Right lobe of liver (tissue), 4 donors: ENCODE results near the gene GATM.

ENCODE experiments used
- CTCF ChIP-seq, 4 donors: fragments of 200-600 bp in 3 of 4; fragments of 450-650 bp in 1 of 4; IDR thresholded peaks; one replicate each; pipeline versions ENCODE4 v1.5.1 to v1.8.0; 2016 to 2022; ENCODE audit warnings: antibody characterized with exemption in 4 of 4, mild to moderate bottlenecking in 2 of 4
- POLR2A ChIP-seq: fragments of 450-650 bp; IDR thresholded peaks from one replicate; pipeline ENCODE4 v1.6.1; 2017; ENCODE audit warnings: antibody characterized with exemption, mild to moderate bottlenecking
- donor health status: DM: no; HTN: no; CAD: no.
- donor health status: DM: no; HTN: no; CAD: no.
- donor health status: DM: no; HTN: yes; CAD: no.

- peak; percentile 29 to 49 (median 40) for TF ChIP-seq CTCF (IDR thresholded peaks at IDR 0.05)
- peak; percentile 33 for TF ChIP-seq POLR2A
Observed at GRCh38 chr15:45393851-45394250, 15.5 kb upstream of the GATM start.
